GM12878 (cell line): ENCODE results near the gene AIRE. TPM values are rescaled to one million over a fixed set of nuclear protein-coding genes. Genes with fewer than 3 reads are reported as not detected.

Source experiments
- ATAC-seq: fragments of 200-7000 bp; cut with Tn5 transposase; 3 replicates; pipeline ENCODE4 v1.9.1; 2020; ENCODE audit warnings: mild to moderate bottlenecking, moderate library complexity
- BruUV-seq: library from RNA; stranded (reverse); fragments of 400-500 nt; replicated peaks from 2 replicates; lab custom pipeline; 2021; lab: Mats Ljungman, UMichigan
- CTCF ChIA-PET: fragments of 300-600 bp; sonication (Branson Sonifier 250); formaldehyde crosslinking; extraction: SDS; loops from one replicate; lab custom pipeline; 2021; ENCODE audit warnings: inconsistent platforms; lab: Yijun Ruan, JAX
- POLR2A ChIA-PET: fragments of 350-600 bp; formaldehyde crosslinking; extraction: SDS; loops from one replicate; lab custom pipeline; 2021; ENCODE audit warnings: inconsistent platforms; lab: Charles Lee
- RAD21 ChIA-PET: fragments of 300-600 bp; sonication (Branson Sonifier 250); formaldehyde crosslinking; loops from one replicate; lab custom pipeline; 2023; ENCODE audit warnings: antibody characterized with exemption; ENCODE audit not compliant: unreplicated experiment; lab: Charles Lee
- SMC1A ChIA-PET: fragments of 300-600 bp; sonication (Branson Sonifier 250); formaldehyde crosslinking; loops from one replicate; lab custom pipeline; 2023; ENCODE audit not compliant: unreplicated experiment, uncharacterized antibody; lab: Charles Lee
- DNase-seq: peaks from one replicate; pipeline ENCODE4 v3.0.0-alpha.2; 2011; ENCODE audit warnings: low read depth, low spot score
- FAIRE-seq: peaks from 3 replicates; lab custom pipeline; 2011; peaks lifted over from hg19 to GRCh38; lab: Jason Lieb, UNC
- H2AFZ ChIP-seq: 2 replicates; pipeline ENCODE4 v1.6.0; 2011; ENCODE audit warnings: low read depth, low read length, control low read depth; ENCODE audit not compliant: control insufficient read depth
- H3K27ac ChIP-seq: 2 replicates; pipeline ENCODE4 v1.5.1; 2011; ENCODE audit warnings: control low read depth; ENCODE audit not compliant: control insufficient read depth, insufficient read depth
- H3K27me3 ChIP-seq, 2 experiments: replicated peaks in 1 of 2; 2 replicates each; pipeline versions ENCODE4 v1.6.0 to v1.6.1; 2011; ENCODE audit warnings: low read length in 1 of 2; ENCODE audit not compliant: control insufficient read depth in 2 of 2, insufficient read depth in 2 of 2
- H3K36me3 ChIP-seq, 2 experiments: 2 replicates each; pipeline ENCODE4 v1.5.1; 2011; ENCODE audit warnings: low read length in 1 of 2; ENCODE audit not compliant: control insufficient read depth in 2 of 2, insufficient read depth in 2 of 2
- H3K4me1 ChIP-seq: 2 replicates; pipeline ENCODE4 v1.6.1; 2011; ENCODE audit warnings: mild to moderate bottlenecking, low read length, moderate library complexity, mixed read lengths; ENCODE audit not compliant: control insufficient read depth, insufficient read depth
- H3K4me2 ChIP-seq: 2 replicates; pipeline ENCODE4 v1.6.0; 2011; ENCODE audit warnings: control low read depth; ENCODE audit not compliant: control insufficient read depth, insufficient read depth
- H3K4me3 ChIP-seq: fragments of 200-600 bp; sonication (generic); 2 replicates; pipeline ENCODE4 v1.5.1; 2016
- H3K79me2 ChIP-seq: 2 replicates; pipeline ENCODE4 v1.6.0; 2011; ENCODE audit warnings: low read length; ENCODE audit not compliant: control insufficient read depth, insufficient read depth
- H3K9ac ChIP-seq: 2 replicates; pipeline ENCODE4 v1.8.0; 2011; ENCODE audit warnings: low read length, control low read depth, mixed read lengths; ENCODE audit not compliant: control insufficient read depth, insufficient read depth
- H3K9me3 ChIP-seq: replicated peaks from 3 replicates; pipeline ENCODE4 v1.5.1; 2011; ENCODE audit warnings: mild to moderate bottlenecking, low read length; ENCODE audit not compliant: control insufficient read depth, insufficient read depth
- H4K20me1 ChIP-seq: 2 replicates; pipeline ENCODE4 v1.6.0; 2011; ENCODE audit not compliant: control insufficient read depth, insufficient read depth
- CBFB ChIP-seq: IDR thresholded peaks from 2 replicates; pipeline ENCODE4 v1.6.1; 2016; ENCODE audit warnings: antibody characterized with exemption, low read depth
- CUX1 ChIP-seq: IDR thresholded peaks from 2 replicates; pipeline ENCODE4 v1.6.1; 2012; ENCODE audit warnings: improper control_type of control experiment, low read depth, low read length; ENCODE audit not compliant: insufficient replicate concordance
- TAF1 ChIP-seq: IDR thresholded peaks from 2 replicates; pipeline ENCODE4 v1.6.1; 2011; ENCODE audit warnings: mild to moderate bottlenecking, low read depth, low read length, borderline replicate concordance
- USF2 ChIP-seq: IDR thresholded peaks from 2 replicates; pipeline ENCODE4 v1.6.1; 2011; ENCODE audit warnings: low read depth, low read length, improper control_type of control experiment, borderline replicate concordance
- WRNIP1 ChIP-seq: IDR thresholded peaks from 2 replicates; pipeline ENCODE4 v1.6.1; 2011; ENCODE audit warnings: low read depth, low read length, improper control_type of control experiment, borderline replicate concordance
- ZBTB33 ChIP-seq: fragments of 450-650 bp; IDR thresholded peaks from 2 replicates; pipeline ENCODE4 v1.6.1; 2017; ENCODE audit warnings: mild to moderate bottlenecking
- WGBS: methylation state at CpG from one replicate; pipeline ENCODE4 v1.1.6; 2016; ENCODE audit warnings: low lambda C conversion rate; ENCODE audit not compliant: insufficient replicate concordance, insufficient coverage; ENCODE audit errors: missing lambda C conversion rate; 5-methylcytosine and 5-hydroxymethylcytosine counted together
- in situ Hi-C: fragments of 300-500 bp; cut with MboI; formaldehyde crosslinking; loops from 9 replicates; pipeline ENCODE4 v1.14.3; 2018; ENCODE audit warnings: mixed read lengths
- intact Hi-C: fragments of 100-400 bp; cut with micrococcal nuclease; formaldehyde crosslinking; loops from one replicate; pipeline ENCODE4 v1.14.2; 2022; ENCODE audit not compliant: unreplicated experiment
- polyA plus RNA-seq, 11 experiments: library from polyadenylated mRNA; depleted of rRNA in 4 of 11; unstranded in 6 of 11; stranded (reverse) in 5 of 11; fragments of >200 nt; fragmentation: Nextera tagmentation in 4 of 11; fragmentation: Illumina TruSeq in 1 of 11; extraction: Ambion mirVana in 4 of 11; extraction: Trizol in 1 of 11; gene quantifications; 1 replicate in 1 of 11; 2 replicates in 10 of 11; pipeline versions ENCODE4 v1.2.1 to v1.2.3, GENCODE V29; 2011 to 2016; ENCODE audit warnings: inconsistent platforms in 2 of 11, missing spikeins in 2 of 11, low read depth in 1 of 11
- total RNA-seq, 4 experiments: library from RNA; depleted of rRNA in 3 of 4; stranded (reverse); fragments of >200 nt in 3 of 4; fragmentation: Illumina TruSeq in 1 of 4; extraction: Trizol in 1 of 4; gene quantifications; 2 replicates each; pipeline versions ENCODE4 v1.2.1 to v1.2.3, GENCODE V29; 2013 to 2021

Gene AIRE
- total and polyA plus RNA-seq, 10 of the 15 experiments (the other 5 are each of a cell fraction or from before 2014, with no cell fraction given): 0.05 to 0.10 TPM; not detected in 8

- TF ChIP-seq ZBTB33: no peak
- no peak for TF ChIP-seq CUX1
- TF ChIP-seq, all 136 proteins: peak for 0
These were observed 7.1 kb downstream of the AIRE start (continued) for GRCh38 chr21:44292812-44293195.

GRCh38 chr21:44293551-44294231 is 8.0 kb downstream of the AIRE start:
- no peak overlapping the region for H3K27ac ChIP-seq
- CTCF ChIA-PET: no interaction called here
- POLR2A ChIA-PET: no interaction called here
- SMC1A ChIA-PET: interaction anchor here (1.1 kb wide), 1 partner anchor 10 kb away, joined by 3 read pairs; no protein-coding TSS in a partner anchor
- H3K27me3 ChIP-seq: no peaks in the 10 kb centered on the region
- RAD21 ChIA-PET: no interaction called here
- no peak overlapping the region for H3K4me3 ChIP-seq
- no peak for DNase-seq
- no peaks in the 10 kb centered on the region for H3K36me3 ChIP-seq
- no peaks in the 10 kb centered on the region for H3K9me3 ChIP-seq
- WGBS: 64% methylated on average over 33 of the region's 33 CpGs
- in situ Hi-C loops: no loop called here
- no peak overlapping the region for H2AFZ ChIP-seq
- no peak for TF ChIP-seq WRNIP1
- TF ChIP-seq ZBTB33: 0 out of 2 replicates have a peak, but pooled peaks have one; percentile 24
- no peak for TF ChIP-seq USF2
- no peak for TF ChIP-seq CBFB
- TF ChIP-seq TAF1: no peak
- TF ChIP-seq, all 136 proteins: peak for 1
- no TSS peak for BruUV-seq
- no peaks in the 10 kb centered on the region; the same call in 1 of the 2 replicates for H4K20me1 ChIP-seq
- peaks cover 3% of the 10 kb centered on the region; the same call in 1 of the 2 replicates for H3K79me2 ChIP-seq
- H3K4me2 ChIP-seq: no peak overlapping the region
- H3K4me1 ChIP-seq: peaks cover 35% of the 10 kb centered on the region
- ATAC-seq (no peak), FAIRE-seq (no peak)
- H3K9ac ChIP-seq: no peak overlapping the region
- intact Hi-C loops: no loop called here
